HG03575 (cell line): ENCODE measurements around the gene NCK1.

Source experiments
- ATAC-seq: cut with Tn5 transposase; IDR thresholded peaks from one replicate; pipeline ENCODE4 v1.9.1; 2021; ENCODE audit not compliant: unreplicated experiment, insufficient number of reproducible peaks, low FRiP score; ENCODE audit errors: extremely low read depth

Gene NCK1

GRCh38 chr3:136937175-136937574 is 75.2 kb downstream of the NCK1 start:
- ATAC-seq, result no peak

DNA sequence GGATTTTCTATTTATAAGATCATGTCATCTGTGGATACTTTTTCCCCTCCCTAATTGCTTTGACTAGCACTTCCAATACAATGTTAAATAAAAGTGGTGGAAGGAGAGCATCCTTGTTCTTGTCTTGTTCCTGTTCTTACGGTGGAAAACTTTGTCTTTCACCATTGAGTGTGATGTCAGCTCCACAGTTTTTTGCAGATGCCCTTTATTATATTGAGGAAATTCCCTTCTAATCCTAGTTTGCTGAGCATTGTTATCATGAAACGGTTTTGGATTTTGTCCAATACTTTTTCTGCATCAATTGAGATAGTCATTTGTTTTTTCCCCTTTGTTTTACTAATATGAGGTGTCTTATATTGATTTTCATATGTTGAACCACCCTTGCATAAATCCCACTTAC is 75.8 kb downstream of the NCK1 start:
- no peak for ATAC-seq

GRCh38 chr3:136938334-136938733 is 76.3 kb downstream of the NCK1 start:
- no peak for ATAC-seq

GRCh38 chr3:136939489-136939888 is 77.5 kb downstream of the NCK1 start:
- no peak for ATAC-seq

DNA sequence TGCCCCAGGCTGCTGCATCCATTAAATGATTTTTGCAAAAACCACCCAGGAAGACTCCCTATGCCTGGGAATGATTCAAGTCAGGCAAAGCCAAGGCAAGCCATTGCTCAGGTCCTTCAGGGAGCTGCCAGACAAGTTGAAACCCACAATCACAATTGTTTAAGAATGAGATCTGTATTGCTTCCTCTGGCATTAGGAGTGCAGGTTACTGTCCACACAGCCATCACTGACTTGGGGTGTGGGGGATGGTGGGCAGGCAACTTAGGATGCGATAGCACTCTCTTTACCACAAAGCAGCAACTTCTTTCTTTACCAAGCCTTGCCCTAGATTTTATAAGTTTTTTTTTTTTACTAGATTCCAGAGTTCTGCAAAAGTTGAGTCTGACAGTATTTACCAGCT is 80.8 kb downstream of the NCK1 start:
- no peak for ATAC-seq

GRCh38 chr3:136943436-136943835 is 81.4 kb downstream of the NCK1 start:
- no peak for ATAC-seq

DNA sequence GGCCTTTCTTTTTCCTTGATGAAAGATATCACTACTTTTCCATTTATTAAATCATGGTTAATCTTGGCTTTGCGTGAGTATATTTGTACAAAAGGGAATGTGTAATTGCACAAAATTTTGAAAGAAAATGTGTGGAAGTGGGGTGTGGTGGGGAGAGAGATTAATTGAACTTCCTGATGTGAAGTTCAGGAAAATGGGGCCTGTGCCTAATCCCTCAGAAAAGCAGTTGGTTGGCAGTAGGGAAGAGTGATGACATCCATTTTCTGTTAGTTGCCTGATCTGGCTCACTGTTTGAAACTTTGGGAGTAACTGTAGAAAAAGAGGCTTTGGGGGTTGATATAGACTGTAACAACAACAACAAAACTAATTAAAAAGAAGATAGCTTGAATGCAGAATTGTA is 85.0 kb downstream of the NCK1 start:
- no peak for ATAC-seq

DNA sequence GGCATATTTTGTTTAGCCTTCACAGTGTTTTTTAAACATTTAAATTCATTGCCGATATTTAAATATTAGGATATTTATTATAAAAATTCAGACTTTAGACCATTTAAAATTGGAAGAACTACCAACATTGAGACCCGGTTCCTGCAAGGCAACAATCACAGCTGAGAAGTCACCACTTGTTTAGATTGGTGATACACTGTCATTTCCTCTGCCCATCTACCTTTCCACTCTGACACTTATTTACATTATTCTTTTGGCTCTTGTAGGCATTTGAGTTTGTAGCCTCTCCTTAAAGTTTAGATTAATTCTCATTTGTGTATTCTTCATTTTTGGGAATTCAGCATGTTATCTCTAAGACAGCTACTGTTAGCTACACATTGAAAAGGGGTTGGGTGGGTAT is 85.5 kb downstream of the NCK1 start:
- ATAC-seq, result no peak

GRCh38 chr3:136949146-136949545 is 87.1 kb downstream of the NCK1 start:
- no peak for ATAC-seq

GRCh38 chr3:136949708-136950107 is 87.7 kb downstream of the NCK1 start:
- no peak for ATAC-seq

DNA sequence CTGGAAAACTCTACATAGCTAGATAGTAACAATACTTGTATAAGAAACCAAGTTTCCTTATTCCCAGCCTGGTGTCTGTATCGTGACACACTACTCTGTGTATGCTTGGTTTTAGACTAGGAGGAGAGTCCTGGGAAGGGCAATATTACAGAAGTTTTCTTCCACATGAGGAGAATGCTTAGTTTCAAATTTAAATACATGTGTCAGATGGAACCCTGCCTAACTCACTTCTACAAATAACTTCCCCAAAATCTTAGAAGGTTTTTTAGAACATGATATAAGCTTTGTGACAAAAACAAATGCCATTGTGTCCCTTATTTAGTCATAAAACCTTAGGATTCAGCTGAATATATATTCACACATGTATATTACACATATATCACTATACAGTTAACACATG is 88.6 kb downstream of the NCK1 start:
- no peak for ATAC-seq

- no peak for ATAC-seq
These were observed 90.3 kb downstream of the NCK1 start for GRCh38 chr3:136952292-136952691.

DNA sequence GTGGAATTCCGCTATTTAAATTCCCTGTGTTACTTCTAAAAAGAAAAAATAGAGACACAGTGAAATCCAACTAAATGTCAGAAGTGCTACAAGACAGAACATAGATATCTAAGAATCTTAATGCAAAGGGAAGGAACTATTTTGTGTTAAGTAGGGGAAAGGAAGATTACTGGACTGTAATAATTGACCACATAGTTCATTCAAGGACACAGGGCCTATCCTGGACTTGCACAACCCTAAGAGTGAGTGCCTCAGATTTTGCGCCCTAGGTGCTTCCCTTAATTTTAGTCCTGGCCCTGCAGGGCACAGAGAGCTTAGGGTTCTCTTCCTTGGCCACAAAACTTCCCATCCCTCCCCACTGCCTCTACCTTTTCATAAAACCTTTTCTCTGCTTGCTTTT is 92.2 kb downstream of the NCK1 start:
- ATAC-seq, result no peak

- no peak for ATAC-seq
These were observed 93.2 kb downstream of the NCK1 start for GRCh38 chr3:136954980-136955780.

GRCh38 chr3:136955813-136956212 is 93.8 kb downstream of the NCK1 start:
- ATAC-seq, result no peak

GRCh38 chr3:136956971-136957370 is 95.0 kb downstream of the NCK1 start:
- no peak for ATAC-seq

DNA sequence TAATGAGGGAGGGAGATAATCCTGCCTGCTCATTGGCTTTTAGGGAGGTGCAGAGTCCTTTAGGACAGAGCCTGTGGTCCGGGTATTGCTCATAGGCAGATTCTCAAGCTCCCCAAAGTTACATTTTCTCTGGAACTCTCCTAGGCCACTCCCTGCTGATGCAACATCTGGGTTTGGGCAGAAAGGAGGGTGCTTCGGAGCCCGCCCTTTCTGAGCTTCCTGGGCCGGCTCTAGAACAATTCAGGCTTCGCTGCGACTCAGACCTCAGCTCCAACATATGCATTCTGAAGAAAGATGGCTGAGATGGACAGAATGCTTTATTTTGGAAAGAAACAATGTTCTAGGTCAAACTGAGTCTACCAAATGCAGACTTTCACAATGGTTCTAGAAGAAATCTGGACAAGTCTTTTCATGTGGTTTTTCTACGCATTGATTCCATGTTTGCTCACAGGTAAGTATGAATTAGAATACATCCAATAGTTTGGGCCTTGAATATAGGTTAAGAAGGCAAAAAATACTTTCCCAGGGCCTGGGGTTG is 95.8 kb downstream of the NCK1 start, which contains the start of gene IL20RB:
Gene IL20RB, plus strand, starts transcription at position 233 of the 538 bp plus-strand sequence. Its CDS starts 131 bp downstream, at position 364.
- no peak for ATAC-seq

- no peak for ATAC-seq
These were observed 96.9 kb downstream of the NCK1 start for GRCh38 chr3:136958939-136959338.

- no peak for ATAC-seq
These were observed 97.6 kb downstream of the NCK1 start for GRCh38 chr3:136959599-136959998.
